Glomerular visceral epithelial cell (primary cell): Measurements from ENCODE around the gene DLG4.

Experiments
- DNase-seq: peaks from one replicate; pipeline ENCODE4 v3.0.0-alpha.2; 2016; ENCODE audit errors: extremely low spot score

DLG4 gene

GRCh38 chr17:7214300-7215135 lies 5.1 kb downstream of the DLG4 start:
- peak; percentile 98 for DNase-seq

GRCh38 chr17:7213895-7214299 lies 5.7 kb downstream of the DLG4 start:
- peak; percentile 72 for DNase-seq

- no peak for DNase-seq
Measured at GRCh38 chr17:7211491-7212273, 8.0 kb downstream of the DLG4 start.

DNA sequence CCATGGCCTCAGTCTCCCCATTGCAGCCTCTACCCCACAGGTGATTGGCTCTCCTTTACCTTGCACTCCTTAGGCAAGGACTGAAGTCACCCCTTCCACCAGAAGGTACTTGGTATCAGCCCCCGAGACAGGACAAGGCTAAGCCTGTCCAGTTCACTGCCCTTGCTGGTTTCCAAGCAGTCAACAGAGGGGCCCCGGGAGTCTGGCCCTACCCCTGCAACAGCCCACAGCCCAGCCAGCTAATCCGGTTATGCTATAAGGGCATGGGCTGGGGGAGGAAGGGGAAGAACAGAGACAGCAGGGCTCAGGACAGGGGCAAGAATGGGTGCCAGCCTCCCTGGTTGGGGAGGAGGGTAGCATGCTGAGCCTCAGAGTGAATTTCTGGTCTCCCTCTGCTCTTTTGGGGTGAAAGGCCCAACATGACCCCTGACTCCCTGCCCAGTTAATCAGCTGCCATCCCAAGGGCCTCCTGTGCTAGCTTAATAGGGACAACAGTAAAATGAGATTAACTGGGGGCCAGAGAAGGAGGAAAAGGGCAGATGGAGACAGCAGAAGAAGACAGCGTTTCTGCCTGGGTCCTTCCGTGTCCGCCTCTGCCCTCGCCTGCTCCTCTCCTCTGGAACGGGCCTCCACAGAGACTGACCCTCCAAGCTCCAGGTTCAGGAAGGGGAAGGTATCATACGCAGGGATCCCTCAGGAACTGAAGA lies 10.7 kb downstream of the DLG4 start:
- DNase-seq = no peak

DNA sequence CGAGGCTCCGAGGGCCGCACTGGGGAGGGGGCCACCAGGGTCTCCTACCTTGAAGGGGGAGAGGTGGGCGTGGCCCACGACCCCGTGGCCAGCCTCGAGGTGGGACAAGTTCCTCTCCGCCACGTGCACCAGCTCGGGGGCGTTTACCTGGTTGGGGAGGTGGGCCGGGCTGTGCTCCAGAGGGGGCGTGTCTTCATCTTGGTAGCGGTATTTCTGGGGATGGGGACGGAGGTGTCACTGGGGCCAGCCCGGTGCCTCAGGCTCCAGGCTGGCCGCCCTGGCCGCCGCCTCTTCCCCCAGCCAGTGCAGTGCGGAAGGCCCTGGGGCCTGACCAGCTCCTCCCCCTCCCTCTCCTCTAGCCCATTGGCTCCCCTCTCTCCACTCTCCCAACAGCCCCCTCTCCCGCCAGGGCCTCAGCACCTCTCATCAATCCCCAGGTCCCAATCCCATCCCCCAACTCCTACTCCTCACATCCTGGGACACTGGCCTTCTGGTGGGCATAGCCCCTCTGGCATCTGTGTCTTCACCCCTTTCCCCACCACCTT lies 11.5 kb downstream of the DLG4 start:
- DNase-seq = no peak

DNA sequence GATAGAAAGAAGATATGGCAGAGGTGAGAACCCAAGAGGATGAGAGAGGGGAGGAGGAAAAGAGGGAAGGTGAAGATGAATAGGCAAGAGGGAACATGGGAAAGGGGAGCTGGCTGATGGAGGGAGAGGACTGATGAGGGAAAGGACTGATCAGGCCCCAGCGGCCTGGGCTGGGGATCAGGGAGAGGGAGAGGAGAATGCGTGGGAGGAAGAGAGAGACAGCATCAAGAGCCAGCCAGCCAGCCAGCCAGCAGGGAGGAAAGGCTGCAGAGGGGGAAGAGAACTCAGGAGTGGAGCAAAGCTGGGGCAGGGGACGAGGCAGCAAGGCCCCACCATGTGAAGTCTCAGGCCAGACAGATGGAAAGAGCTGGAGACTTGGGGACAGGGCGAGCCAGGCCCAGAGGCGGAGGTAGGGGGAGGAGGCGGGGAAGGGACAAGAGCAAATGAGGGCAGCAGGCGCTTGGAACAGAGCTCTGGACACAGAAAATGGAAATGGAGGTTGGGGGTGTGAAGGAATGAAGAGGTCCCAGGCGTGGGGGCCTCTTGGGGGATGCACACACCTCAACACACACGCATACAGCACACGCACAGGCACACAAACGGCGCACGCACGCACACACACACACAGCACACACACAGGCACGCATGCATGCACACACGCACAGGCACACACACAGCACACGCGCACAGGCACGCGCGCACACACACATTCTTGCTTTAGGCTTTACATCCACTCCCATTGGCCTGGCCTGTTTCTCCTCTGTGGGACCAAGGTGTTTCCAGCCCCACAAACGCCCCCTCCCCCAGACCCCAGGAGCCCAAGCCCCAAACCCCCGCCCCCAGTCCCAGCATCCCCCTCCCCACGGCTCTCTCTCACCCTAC lies 12.3 kb downstream of the DLG4 start:
- DNase-seq = no peak

DNA sequence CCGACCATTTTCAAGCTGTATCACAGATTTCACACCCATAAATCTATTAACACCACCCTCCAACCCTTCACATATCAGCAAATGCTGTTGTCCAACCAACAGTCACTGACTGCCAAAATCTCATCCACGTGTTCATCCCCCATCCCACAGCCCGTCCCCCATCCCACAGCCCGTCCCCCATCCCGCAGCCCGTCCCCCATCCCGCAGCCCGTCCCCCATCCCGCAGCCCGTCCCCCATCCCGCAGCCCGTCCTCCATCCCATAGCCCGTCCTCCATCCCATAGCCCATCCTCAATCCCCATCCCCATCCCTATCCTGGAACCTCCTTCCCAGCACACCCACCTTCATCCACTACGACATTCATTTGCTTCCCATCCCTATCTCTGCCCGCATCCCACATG lies 14.1 kb downstream of the DLG4 start:
- DNase-seq = no peak

DNA sequence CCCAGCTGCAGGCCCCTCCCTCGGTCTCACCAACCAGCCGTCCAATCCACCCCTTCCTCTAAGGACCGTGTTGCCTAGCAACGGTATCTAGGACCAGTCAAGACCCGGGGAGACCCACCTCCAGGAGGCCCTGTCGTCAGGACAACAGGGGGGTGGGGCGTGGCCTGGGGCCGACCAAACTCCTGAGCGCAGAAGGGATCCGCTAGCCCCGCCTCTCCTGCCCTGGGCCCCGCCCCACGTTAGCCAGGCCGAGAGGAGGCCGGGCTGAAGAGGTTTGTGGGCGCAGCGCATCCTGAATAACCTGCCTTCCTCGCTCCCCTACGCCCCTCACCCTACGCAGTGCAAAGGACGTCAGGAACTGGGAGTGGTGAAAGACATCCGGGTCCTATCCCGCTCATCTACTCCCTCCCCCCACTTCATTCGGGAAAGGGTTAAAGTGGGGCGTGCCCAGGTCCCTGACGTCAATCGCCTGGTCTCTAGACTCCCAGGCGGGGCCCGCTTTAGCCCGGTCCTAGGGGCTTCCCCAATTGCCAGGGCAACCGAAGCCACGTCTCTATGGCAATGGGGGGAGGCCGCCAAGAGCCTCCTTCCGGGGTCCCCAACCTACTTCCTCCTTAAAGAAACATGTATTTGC lies 14.7 kb downstream of the DLG4 start:
- DNase-seq = no peak

- no peak for DNase-seq
Measured at GRCh38 chr17:7204336-7204735, 15.3 kb downstream of the DLG4 start.

DNA sequence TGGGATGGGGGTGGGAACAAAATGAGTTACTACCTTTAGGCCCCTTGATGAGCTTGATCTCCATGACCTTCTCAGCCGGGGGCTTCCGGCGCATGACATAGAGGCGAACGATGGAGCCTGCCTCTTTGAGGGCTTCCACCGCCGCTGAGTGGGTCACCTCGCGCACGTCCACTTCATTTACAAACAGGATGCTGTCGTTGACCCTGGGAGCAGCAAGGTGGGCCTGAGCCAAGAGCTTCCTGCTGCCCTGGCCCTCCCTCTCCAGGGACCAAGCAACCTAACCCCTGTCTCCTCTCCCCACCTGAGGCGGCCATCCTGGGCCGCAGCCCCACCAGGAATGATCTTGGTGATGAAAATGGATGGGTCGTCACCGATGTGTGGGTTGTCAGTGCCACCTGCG lies 16.2 kb downstream of the DLG4 start:
- no peak for DNase-seq

DNA sequence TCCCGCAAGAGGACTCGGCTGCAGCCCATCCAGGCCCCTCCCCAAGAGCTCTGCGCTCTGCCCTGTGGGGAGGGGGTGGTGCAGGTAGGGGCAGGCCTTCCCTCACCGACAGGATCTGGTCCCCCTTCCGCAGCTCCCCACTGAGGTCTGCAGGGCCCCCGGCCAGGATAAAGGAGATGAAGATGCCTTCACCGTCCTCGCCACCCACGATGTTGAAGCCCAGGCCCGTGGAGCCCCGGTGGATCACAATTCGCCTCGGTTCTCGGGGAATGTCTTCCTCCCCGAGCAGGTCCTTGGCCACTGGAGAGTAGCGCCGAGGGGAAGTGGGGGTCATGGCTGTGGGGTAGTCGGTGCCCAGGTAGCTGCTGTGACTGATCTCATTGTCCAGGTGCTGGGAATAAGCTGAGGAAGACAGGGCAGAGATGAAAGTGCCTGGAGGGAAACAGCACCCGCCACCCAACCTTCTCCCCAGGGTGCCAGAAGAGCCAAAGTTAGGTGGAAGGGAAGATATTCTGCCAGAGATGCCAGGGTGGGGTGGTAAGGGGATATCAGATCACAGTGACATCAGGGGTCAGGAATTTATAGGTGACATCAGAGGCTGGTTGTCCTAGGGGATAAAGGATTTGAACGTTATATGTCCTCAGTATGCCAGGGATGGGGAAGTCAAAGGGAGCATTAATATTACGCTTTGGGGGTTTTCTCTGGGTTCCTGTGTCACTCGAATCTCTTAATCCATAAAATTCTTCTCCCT lies 22.8 kb downstream of the DLG4 start:
- DNase-seq = no peak

DNA sequence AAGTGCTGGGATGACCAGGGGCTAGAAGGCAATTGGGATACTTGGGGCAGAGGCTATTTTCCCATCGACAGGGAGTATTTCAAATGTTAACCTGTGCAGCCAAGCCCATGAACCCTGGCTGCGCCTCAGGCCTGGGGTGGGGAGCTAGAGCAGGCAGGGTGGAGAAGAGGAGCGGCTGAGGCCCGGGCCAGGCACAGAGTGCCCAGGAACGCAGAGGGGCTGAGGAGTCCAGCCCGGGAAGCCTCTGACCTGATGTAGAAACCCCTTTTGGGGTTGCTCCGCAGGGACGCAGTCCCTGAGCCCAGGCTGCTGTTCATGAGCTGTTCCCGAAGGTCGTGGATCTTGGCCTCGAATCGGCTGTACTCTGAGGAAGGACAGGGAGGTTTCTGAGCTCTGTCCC lies 23.7 kb downstream of the DLG4 start:
- no peak for DNase-seq

GRCh38 chr17:7192271-7192937 lies 27.2 kb downstream of the DLG4 start:
- no peak for DNase-seq

DNA sequence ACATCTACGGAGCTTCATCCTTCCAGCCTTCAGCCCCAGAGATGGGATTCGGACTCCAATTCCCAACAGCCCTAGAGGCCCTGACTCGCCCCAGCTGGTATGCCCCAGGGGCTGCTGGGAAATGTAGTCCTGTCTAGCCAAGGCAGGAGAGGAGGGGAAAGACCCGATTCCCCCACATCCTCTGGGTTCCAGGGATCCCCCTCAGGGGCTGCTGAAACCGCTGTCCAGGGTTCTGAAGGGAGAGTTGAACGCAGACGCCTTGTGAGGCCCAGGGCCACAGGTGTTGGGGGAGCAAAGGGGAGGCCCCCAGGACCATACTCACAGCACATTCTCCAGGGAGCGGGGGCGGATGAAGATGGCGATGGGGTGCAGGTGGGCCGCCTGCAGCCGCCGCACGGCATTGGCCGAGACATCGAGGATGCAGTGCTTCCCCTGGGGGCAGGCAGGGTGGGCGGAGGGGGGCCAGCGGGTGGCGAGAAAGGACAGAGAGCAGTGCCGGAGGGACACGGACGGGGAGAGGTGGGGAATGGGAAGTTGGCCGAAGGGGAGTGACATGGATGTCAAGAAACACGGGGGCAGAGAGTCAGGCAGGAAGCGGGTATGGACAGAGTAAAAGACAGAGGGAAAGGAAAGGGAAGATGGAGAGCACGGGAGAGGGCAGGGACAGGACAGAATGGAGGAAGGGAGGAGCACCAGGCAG lies 27.9 kb downstream of the DLG4 start:
- DNase-seq = no peak

DNA sequence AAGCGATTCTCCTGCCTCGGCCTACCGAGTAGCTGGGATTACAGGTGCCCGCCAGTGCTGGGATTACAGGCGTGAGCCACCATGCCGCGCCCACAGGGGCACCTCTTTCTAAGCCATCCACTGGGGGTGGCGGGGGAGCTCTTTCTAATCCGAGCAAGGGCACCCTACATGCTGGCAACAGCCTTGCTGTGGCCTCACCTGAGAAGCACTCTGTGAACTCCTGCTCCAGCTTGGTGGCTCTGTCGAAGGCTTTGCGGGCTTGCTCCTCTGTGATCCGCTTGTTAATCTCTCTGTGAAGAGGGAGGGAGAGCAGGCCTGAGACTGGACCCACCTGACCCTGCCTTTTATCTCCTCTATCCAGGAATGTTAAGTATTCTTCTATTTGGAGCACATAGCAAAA lies 28.6 kb downstream of the DLG4 start:
- DNase-seq = no peak

DNA sequence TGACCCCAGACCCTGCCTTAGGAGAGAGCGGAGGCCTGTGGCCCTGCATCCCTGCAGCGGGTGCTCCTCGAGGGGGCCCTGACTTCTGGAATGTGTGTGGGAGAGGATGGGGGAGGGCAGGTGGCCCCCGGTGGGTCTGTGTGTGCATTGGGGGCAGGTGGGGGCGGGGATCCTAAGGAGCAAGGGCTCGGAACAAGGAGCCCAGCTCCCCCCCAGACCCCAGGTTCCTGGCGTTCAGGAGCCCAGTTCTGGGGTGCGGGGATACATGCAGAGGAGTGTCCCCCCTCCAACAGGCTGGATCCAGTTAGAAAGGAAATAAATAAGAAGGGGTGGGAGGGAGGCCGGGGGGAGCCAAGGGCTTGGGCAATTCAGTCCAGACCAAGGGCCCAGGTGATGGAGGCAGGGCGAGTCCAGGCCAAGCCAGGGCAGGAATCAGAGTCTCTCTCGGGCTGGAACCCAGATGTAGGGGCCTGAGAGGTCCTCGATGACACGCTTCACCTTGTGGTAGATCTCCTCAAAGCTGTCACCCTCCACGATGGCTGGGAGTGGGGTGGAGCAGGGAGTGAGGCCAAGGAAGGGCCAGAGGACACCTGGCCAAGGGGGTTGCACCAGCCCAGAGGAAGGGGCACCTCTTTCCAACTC lies 29.2 kb downstream of the DLG4 start:
- no peak for DNase-seq

GRCh38 chr17:7186241-7186640 lies 33.4 kb downstream of the DLG4 start:
- DNase-seq = no peak

- no peak for DNase-seq
Measured at GRCh38 chr17:7184647-7185046, 35.0 kb downstream of the DLG4 start.
